Measurements from ENCODE around the gene DAPK1.
"Not testable (repeated sequence)": the region's sequence is repeated elsewhere in the genome, so short reads cannot be mapped to it uniquely, and the experiment has no call there.

Gene DAPK1

GRCh38 chr9:87546704-87547103, 49.0 kb downstream of the DAPK1 start:
- no peaks in the 10 kb centered on the region for H3K27me3 ChIP-seq
- peak overlapping the region in 2 of 11 experiments; percentile 40 to 45; a peak in 2 of 22 replicates for H3K4me2 ChIP-seq
- H3K4me1 ChIP-seq: peaks cover 7 to 42% (median 12%) of the 10 kb centered on the region in 10 experiments; a peak in 17 of 20 replicates
- H3K9ac ChIP-seq: no peak overlapping the region
- TF ChIP-seq Cebpa-rat (IDR thresholded peaks at IDR 0.05): no peak
- peaks cover 0 to 4% (median 0%) of the 10 kb centered on the region in 11 experiments; a peak in 1 of 22 replicates for H3K36me3 ChIP-seq
- H3K4me3 ChIP-seq: no peak overlapping the region
- H3K9me3 ChIP-seq (replicated peaks in 1 of 11): peaks cover 0 to 6% (median 0%) of the 10 kb centered on the region in 11 experiments; a peak in 1 of 22 replicates
- peaks cover 0 to 36% (median 0%) of the 10 kb centered on the region in 11 experiments; a peak in 2 of 22 replicates for H4K20me1 ChIP-seq
- no peak overlapping the region for H3K27ac ChIP-seq

- H3K36me3 ChIP-seq: peaks cover 0 to 4% (median 0%) of the 10 kb centered on the region in 11 experiments; a peak in 1 of 22 replicates
- H3K4me2 ChIP-seq: no peak overlapping the region
- H3K9ac ChIP-seq: no peak overlapping the region
- TF ChIP-seq Cebpa-rat (IDR thresholded peaks at IDR 0.05): no peak
- no peak overlapping the region for H3K4me3 ChIP-seq
- H3K27me3 ChIP-seq: no peaks in the 10 kb centered on the region
- H3K27ac ChIP-seq: no peak overlapping the region
- H4K20me1 ChIP-seq: peaks cover 0 to 36% (median 0%) of the 10 kb centered on the region in 11 experiments; a peak in 2 of 22 replicates
- H3K4me1 ChIP-seq: peaks cover 7 to 52% (median 11%) of the 10 kb centered on the region in 10 experiments; a peak in 17 of 20 replicates
- H3K9me3 ChIP-seq (replicated peaks in 1 of 11): peaks cover 0 to 6% (median 0%) of the 10 kb centered on the region in 11 experiments; a peak in 1 of 22 replicates
Measured at GRCh38 chr9:87547671-87548081, 50.0 kb downstream of the DAPK1 start.

GRCh38 chr9:87548159-87548558, 50.5 kb downstream of the DAPK1 start:
- H3K27me3 ChIP-seq: no peaks in the 10 kb centered on the region
- peaks cover 7 to 57% (median 12%) of the 10 kb centered on the region in 10 experiments; a peak in 17 of 20 replicates for H3K4me1 ChIP-seq
- peaks cover 0 to 35% (median 0%) of the 10 kb centered on the region in 11 experiments; a peak in 2 of 22 replicates for H4K20me1 ChIP-seq
- peaks cover 0 to 4% (median 0%) of the 10 kb centered on the region in 11 experiments; a peak in 1 of 22 replicates for H3K36me3 ChIP-seq
- no peak overlapping the region for H3K4me2 ChIP-seq
- TF ChIP-seq Cebpa-rat (IDR thresholded peaks at IDR 0.05): no peak
- no peak overlapping the region for H3K27ac ChIP-seq
- H3K9me3 ChIP-seq (replicated peaks in 1 of 11): peaks cover 0 to 6% (median 0%) of the 10 kb centered on the region in 11 experiments; a peak in 1 of 22 replicates
- no peak overlapping the region for H3K4me3 ChIP-seq
- H3K9ac ChIP-seq: no peak overlapping the region

GRCh38 chr9:87549088-87549487, 51.4 kb downstream of the DAPK1 start:
- H3K9me3 ChIP-seq (replicated peaks in 1 of 11); H3K27me3 ChIP-seq; H3K27ac ChIP-seq; H3K4me3 ChIP-seq; H3K36me3 ChIP-seq; H3K9ac ChIP-seq; H3K4me2 ChIP-seq: not testable (repeated sequence)
- Histone ChIP-seq H3K4me1 (peaks cover 7 to 66% (median 12%) of the 10 kb centered on the region in 10 experiments; a peak in 19 of 20 replicates), H4K20me1 (peaks cover 0 to 29% (median 0%) of the 10 kb centered on the region in 11 experiments; a peak in 2 of 22 replicates)

- peaks cover 11 to 73% (median 15%) of the 10 kb centered on the region in 10 experiments for H3K4me1 ChIP-seq
- no peak overlapping the region for H3K27ac ChIP-seq
Measured at GRCh38 chr9:87549791-87550190, 52.1 kb downstream of the DAPK1 start.

GRCh38 chr9:87550253-87550954, 52.7 kb downstream of the DAPK1 start:
- Histone ChIP-seq H3K4me1 (peaks cover 11 to 75% (median 20%) of the 10 kb centered on the region in 10 experiments), H3K4me2 (peak overlapping the region in 10 of 11 experiments; percentile 20 to 60 (median 34); a peak in 16 of 22 replicates), H3K4me3 (no peak overlapping the region), H3K27ac (no peak overlapping the region), H3K9me3 (replicated peaks in 1 of 11) (peaks cover 0 to 6% (median 0%) of the 10 kb centered on the region in 11 experiments; a peak in 1 of 22 replicates), H3K36me3 (peaks cover 0 to 4% (median 0%) of the 10 kb centered on the region in 11 experiments; a peak in 1 of 22 replicates), H3K27me3 (no peaks in the 10 kb centered on the region), H4K20me1 (peaks cover 0 to 23% (median 0%) of the 10 kb centered on the region in 11 experiments; a peak in 2 of 22 replicates), H3K9ac (no peak overlapping the region)
- TF ChIP-seq Cebpa-rat (IDR thresholded peaks at IDR 0.05): no peak

More at GRCh38 chr9:87549791-87550190, 52.1 kb downstream of the DAPK1 start:
- peak overlapping the region in 10 of 11 experiments; percentile 20 to 60 (median 34); a peak in 16 of 22 replicates for H3K4me2 ChIP-seq
- no peak overlapping the region for H3K9ac ChIP-seq
- peaks cover 0 to 6% (median 0%) of the 10 kb centered on the region in 11 experiments; a peak in 1 of 22 replicates for H3K9me3 ChIP-seq (replicated peaks in 1 of 11)
- no peaks in the 10 kb centered on the region for H3K27me3 ChIP-seq
- no peak for TF ChIP-seq Cebpa-rat (IDR thresholded peaks at IDR 0.05)
- H3K36me3 ChIP-seq: peaks cover 0 to 4% (median 0%) of the 10 kb centered on the region in 11 experiments; a peak in 1 of 22 replicates
- peaks cover 0 to 25% (median 0%) of the 10 kb centered on the region in 11 experiments; a peak in 2 of 22 replicates for H4K20me1 ChIP-seq
- H3K4me3 ChIP-seq: no peak overlapping the region

GRCh38 chr9:87551772-87552217, 54.1 kb downstream of the DAPK1 start:
- TF ChIP-seq Cebpa-rat (IDR thresholded peaks at IDR 0.05): no peak
- Histone ChIP-seq H3K4me3 (no peak overlapping the region), H3K36me3 (0 out of 22 replicates have a peak, but pooled peaks cover 0 to 4% (median 0%) of the 10 kb centered on the region in 11 experiments), H4K20me1 (peaks cover 0 to 18% (median 0%) of the 10 kb centered on the region in 11 experiments; a peak in 2 of 22 replicates), H3K27ac (peak overlapping the region in 1 of 11 experiments; percentile 3; a peak in 2 of 22 replicates), H3K9ac (no peak overlapping the region), H3K27me3 (no peaks in the 10 kb centered on the region), H3K4me2 (peak overlapping the region in 3 of 11 experiments; percentile 31 to 88 (median 86); a peak in 4 of 22 replicates), H3K4me1 (peaks cover 14 to 75% (median 28%) of the 10 kb centered on the region in 10 experiments), H3K9me3 (replicated peaks in 1 of 11) (peaks cover 0 to 6% (median 0%) of the 10 kb centered on the region in 11 experiments; a peak in 2 of 22 replicates)

- TF ChIP-seq Cebpa-rat (IDR thresholded peaks at IDR 0.05): peak in 3 of 11 experiments; percentile 44 to 58 (median 55); a peak in 3 of 22 replicates
- H3K4me2 ChIP-seq: peak overlapping the region in 6 of 11 experiments; percentile 5 to 88 (median 72); a peak in 12 of 22 replicates
- peaks cover 0 to 8% (median 0%) of the 10 kb centered on the region in 11 experiments; a peak in 1 of 22 replicates for H4K20me1 ChIP-seq
- no peaks in the 10 kb centered on the region for H3K27me3 ChIP-seq
- H3K36me3 ChIP-seq: no peaks in the 10 kb centered on the region
- H3K9me3 ChIP-seq (replicated peaks in 1 of 11): no peaks in the 10 kb centered on the region; a peak in 1 of 22 replicates
- peak overlapping the region in 3 of 11 experiments; percentile 62 to 78 (median 75); a peak in 6 of 22 replicates for H3K9ac ChIP-seq
- peaks cover 17 to 85% (median 32%) of the 10 kb centered on the region in 10 experiments for H3K4me1 ChIP-seq
- H3K27ac ChIP-seq: peak overlapping the region in 5 of 11 experiments; percentile 17 to 89 (median 83); a peak in 8 of 22 replicates
- H3K4me3 ChIP-seq: no peak overlapping the region
Measured at GRCh38 chr9:87554171-87554910, 56.7 kb downstream of the DAPK1 start.

Data from BLaER1 treated with 17β-estradiol and CSF1 and Interleukin-3, amounts not matched to agents 10 nM and 100 nM (cell line).